HEK293 (cell line): ENCODE measurements around the gene ADCY3.

Source experiments
- CTCF ChIA-PET: fragments of 350-600 bp; formaldehyde crosslinking; extraction: SDS; loops from one replicate; lab custom pipeline; 2021; ENCODE audit warnings: antibody characterized with exemption; lab: Yijun Ruan, JAX
- POLR2A ChIA-PET: fragments of 300-600 bp; formaldehyde crosslinking; extraction: SDS; loops from one replicate; lab custom pipeline; 2020; ENCODE audit warnings: antibody characterized with exemption, inconsistent platforms; lab: Yijun Ruan, JAX
- H3K27ac ChIP-seq: fragments of 200-500 bp; sonication (Bioruptor generic); 2 replicates; pipeline ENCODE4 v1.5.1; 2014; ENCODE audit warnings: low read depth, low read length, control low read depth, inconsistent platforms; ENCODE audit errors: extremely low read depth
- H3K36me3 ChIP-seq, 2 experiments: fragments of 200-500 bp in 1 of 2; sonication (Bioruptor generic) in 1 of 2; 1 replicate in 1 of 2; 2 replicates in 1 of 2; pipeline ENCODE4 v1.5.1; 2014 to 2017; ENCODE audit warnings: inconsistent platforms in 2 of 2, low read length in 2 of 2; ENCODE audit not compliant: control insufficient read depth in 2 of 2, insufficient read depth in 1 of 2
- H3K4me1 ChIP-seq: fragments of 200-500 bp; sonication (Bioruptor generic); 2 replicates; pipeline ENCODE4 v1.5.1; 2014; ENCODE audit warnings: mild to moderate bottlenecking, low read length, inconsistent platforms; ENCODE audit not compliant: control insufficient read depth, insufficient read depth
- H3K4me3 ChIP-seq: 2 replicates; pipeline ENCODE4 v1.5.1; 2011; ENCODE audit warnings: low read depth, mild to moderate bottlenecking, control low read depth, low read length, moderate library complexity
- H3K9me3 ChIP-seq: fragments of 200-500 bp; sonication (Bioruptor generic); 2 replicates; pipeline ENCODE4 v1.5.1; 2014; ENCODE audit warnings: low read depth, low read length, inconsistent platforms; ENCODE audit not compliant: control insufficient read depth, insufficient read depth
- PRDM2 ChIP-seq: fragments of 450-650 bp; formaldehyde crosslinking; IDR thresholded peaks from 2 replicates; pipeline ENCODE4 v1.5.1; 2016; ENCODE audit warnings: missing biosample characterization, missing genetic modification characterization, borderline replicate concordance
- SCRT2 ChIP-seq: fragments of 450-650 bp; formaldehyde crosslinking; IDR thresholded peaks from 2 replicates; pipeline ENCODE4 v1.5.1; 2016; ENCODE audit warnings: missing biosample characterization, missing genetic modification characterization
- ZBTB17 ChIP-seq: fragments of 450-650 bp; formaldehyde crosslinking; IDR thresholded peaks from 2 replicates; pipeline ENCODE4 v1.5.1; 2016; ENCODE audit warnings: missing biosample characterization, missing genetic modification characterization
- ZBTB20 ChIP-seq: fragments of 450-650 bp; formaldehyde crosslinking; IDR thresholded peaks from 2 replicates; pipeline ENCODE4 v1.5.1; 2016; ENCODE audit warnings: missing biosample characterization, missing genetic modification characterization
- ZNF121 ChIP-seq: fragments of 450-650 bp; formaldehyde crosslinking; IDR thresholded peaks from 2 replicates; pipeline ENCODE4 v1.5.1; 2016; ENCODE audit warnings: missing biosample characterization, missing genetic modification characterization
- ZNF132 ChIP-seq: fragments of 450-650 bp; formaldehyde crosslinking; IDR thresholded peaks from 2 replicates; pipeline ENCODE4 v1.5.1; 2017; ENCODE audit warnings: missing biosample characterization, missing genetic modification characterization, borderline replicate concordance
- ZNF16 ChIP-seq: fragments of 450-650 bp; formaldehyde crosslinking; IDR thresholded peaks from 2 replicates; pipeline ENCODE4 v1.5.1; 2016; ENCODE audit warnings: low read depth, missing biosample characterization, missing genetic modification characterization
- ZNF174 ChIP-seq: fragments of 450-650 bp; formaldehyde crosslinking; IDR thresholded peaks from 2 replicates; pipeline ENCODE4 v1.5.0; 2017; ENCODE audit warnings: missing biosample characterization, mild to moderate bottlenecking, missing genetic modification characterization
- ZNF175 ChIP-seq: fragments of 450-650 bp; formaldehyde crosslinking; IDR thresholded peaks from 2 replicates; pipeline ENCODE4 v1.5.1; 2016; ENCODE audit warnings: missing biosample characterization, missing genetic modification characterization
- ZNF239 ChIP-seq: fragments of 450-650 bp; formaldehyde crosslinking; IDR thresholded peaks from 2 replicates; pipeline ENCODE4 v1.5.1; 2016; ENCODE audit warnings: missing biosample characterization, missing genetic modification characterization
- ZNF274 ChIP-seq, 2 experiments: fragments of 200-500 bp in 1 of 2; fragments of 450-650 bp in 1 of 2; sonication (Bioruptor generic) in 1 of 2; formaldehyde crosslinking in 1 of 2; IDR thresholded peaks; 2 replicates each; pipeline versions ENCODE4 v1.5.1 to v1.6.1; 2014 to 2016; ENCODE audit warnings: borderline replicate concordance in 1 of 2, inconsistent platforms in 1 of 2, low read length in 1 of 2, missing biosample characterization in 1 of 2, missing genetic modification characterization in 1 of 2
- ZNF391 ChIP-seq: fragments of 450-650 bp; formaldehyde crosslinking; IDR thresholded peaks from 2 replicates; pipeline ENCODE4 v1.5.1; 2016; ENCODE audit warnings: low read depth, missing biosample characterization, missing genetic modification characterization, borderline replicate concordance
- ZNF433 ChIP-seq: fragments of 450-650 bp; formaldehyde crosslinking; IDR thresholded peaks from 2 replicates; pipeline ENCODE4 v1.5.1; 2016; ENCODE audit warnings: missing biosample characterization, missing genetic modification characterization, low read depth
- ZNF585B ChIP-seq: fragments of 450-650 bp; formaldehyde crosslinking; IDR thresholded peaks from 2 replicates; pipeline ENCODE4 v1.5.1; 2016; ENCODE audit warnings: missing biosample characterization, missing genetic modification characterization
- ZNF704 ChIP-seq: fragments of 450-650 bp; formaldehyde crosslinking; IDR thresholded peaks from 2 replicates; pipeline ENCODE4 v1.5.1; 2016; ENCODE audit warnings: missing biosample characterization, missing genetic modification characterization
- ZNF785 ChIP-seq: fragments of 450-650 bp; formaldehyde crosslinking; IDR thresholded peaks from 2 replicates; pipeline ENCODE4 v1.5.1; 2016; ENCODE audit warnings: missing biosample characterization, missing genetic modification characterization
- ZNF837 ChIP-seq: fragments of 450-650 bp; formaldehyde crosslinking; IDR thresholded peaks from 2 replicates; pipeline ENCODE4 v1.5.1; 2016; ENCODE audit warnings: missing biosample characterization, missing genetic modification characterization

Gene ADCY3

GRCh38 chr2:24958411-24958935, 38.4 kb upstream of the ADCY3 start (continued):
- TF ChIP-seq PRDM2 (tag by site-specific recombination) (no peak), ZNF585B (tag by site-specific recombination) (no peak), ZNF274 (IDR thresholded peaks at IDR 0.05; ENCODE audit: low read length) (no peak), ZNF274 (tag by site-specific recombination; IDR thresholded peaks at IDR 0.05; ENCODE audit: borderline replicate concordance) (no peak), ZNF239 (tag by site-specific recombination) (no peak), ZBTB17 (tag by site-specific recombination) (no peak), ZNF174 (tag by site-specific recombination) (no peak)
- TF ChIP-seq, all 188 proteins: peak for 0

- CTCF ChIA-PET, result interaction anchor here (0.7 kb wide), 1 partner anchor 407 kb away, joined by 3 read pairs; no protein-coding TSS in a partner anchor
Measured at GRCh38 chr2:24957976-24958375, 37.9 kb upstream of the ADCY3 start.

GRCh38 chr2:24957221-24957620, 37.2 kb upstream of the ADCY3 start:
- no peak overlapping the region for H3K27ac ChIP-seq
- no peak overlapping the region for H3K4me3 ChIP-seq
- no peaks in the 10 kb centered on the region for H3K9me3 ChIP-seq
- TF ChIP-seq ZNF175 (no peak), ZBTB20 (no peak), ZNF391 (tag by site-specific recombination) (no peak), SCRT2 (tag by site-specific recombination) (no peak)
- ChIA-PET CTCF (interaction anchor here (0.7 kb wide), 2 partner anchors 408 to 968 kb away, joined by 3 read pairs; no protein-coding TSS in a partner anchor), POLR2A (interaction anchor here (0.9 kb wide), 1 partner anchor 20 kb away, joined by 3 read pairs; no protein-coding TSS in a partner anchor)
- H3K4me1 ChIP-seq, result no peaks in the 10 kb centered on the region
- H3K36me3 ChIP-seq, result peaks cover 40 to 97% of the 10 kb centered on the region in 2 experiments

More at GRCh38 chr2:24957976-24958375, 37.9 kb upstream of the ADCY3 start:
- Histone ChIP-seq H3K4me1 (no peaks in the 10 kb centered on the region), H3K9me3 (no peaks in the 10 kb centered on the region), H3K4me3 (no peak overlapping the region), H3K36me3 (peaks cover 43 to 97% of the 10 kb centered on the region in 2 experiments), H3K27ac (no peak overlapping the region)
- no peak for TF ChIP-seq ZNF433
- no peak for TF ChIP-seq ZNF16 (tag by site-specific recombination)
- TF ChIP-seq ZNF121 (tag by site-specific recombination), result no peak
- no peak for TF ChIP-seq ZNF132
- TF ChIP-seq SCRT2 (tag by site-specific recombination), result no peak
- no peak for TF ChIP-seq ZNF837 (tag by site-specific recombination)
- no peak for TF ChIP-seq ZNF785 (tag by site-specific recombination)
- TF ChIP-seq ZNF704, result no peak
- POLR2A ChIA-PET, result no interaction called here
